Endothelial cell of umbilical vein (primary cell): ENCODE data around the gene SV2C. TPM values are rescaled to one million over a fixed set of nuclear protein-coding genes. Genes with fewer than 3 reads are reported as not detected.

ENCODE experiments used
- BruUV-seq: library from RNA; stranded (reverse); fragments of 400-500 nt; replicated peaks from 2 replicates; lab custom pipeline; 2021; lab: Mats Ljungman, UMichigan
- CTCF ChIA-PET: fragments of 300-600, 350-600 bp; sonication (Branson Sonifier 250); formaldehyde crosslinking; loops from one replicate; lab custom pipeline; 2021; ENCODE audit warnings: antibody characterized with exemption, inconsistent platforms; lab: Charles Lee
- POLR2A ChIA-PET: fragments of 300-600, 350-600 bp; sonication (Branson Sonifier 250); formaldehyde crosslinking; loops from one replicate; lab custom pipeline; 2021; ENCODE audit warnings: antibody characterized with exemption, inconsistent platforms; lab: Charles Lee
- DNase-seq: peaks from one replicate; pipeline ENCODE4 v3.0.0-alpha.2; 2011; ENCODE audit warnings: low read depth, low spot score
- FAIRE-seq: peaks from 2 replicates; lab custom pipeline; 2011; peaks lifted over from hg19 to GRCh38; lab: Jason Lieb, UNC
- H2AFZ ChIP-seq: 2 replicates; pipeline ENCODE4 v1.6.0; 2012; ENCODE audit warnings: low read depth, low read length, control low read depth, inconsistent platforms
- H3K27ac ChIP-seq: 2 replicates; pipeline ENCODE4 v1.5.1; 2011; ENCODE audit warnings: low read depth, mild to moderate bottlenecking, control low read depth, low read length, moderate library complexity; ENCODE audit not compliant: insufficient read depth
- H3K27me3 ChIP-seq, 2 experiments: 2 replicates each; pipeline versions ENCODE4 v1.6.0 to v1.6.1; 2011; ENCODE audit warnings: low read length in 2 of 2, mixed read lengths in 1 of 2; ENCODE audit not compliant: control insufficient read depth in 2 of 2, insufficient read depth in 2 of 2
- H3K36me3 ChIP-seq, 2 experiments: 2 replicates in 1 of 2; 3 replicates in 1 of 2; pipeline ENCODE4 v1.5.1; 2011; ENCODE audit warnings: low read length in 2 of 2, mild to moderate bottlenecking in 1 of 2, moderate library complexity in 1 of 2; ENCODE audit not compliant: control insufficient read depth in 2 of 2, insufficient read depth in 2 of 2; ENCODE audit errors: extremely low read depth in 1 of 2
- H3K4me1 ChIP-seq: 3 replicates; pipeline ENCODE4 v1.5.1; 2011; ENCODE audit warnings: mild to moderate bottlenecking, low read length; ENCODE audit not compliant: control insufficient read depth, insufficient read depth; ENCODE audit errors: extremely low read depth
- H3K4me2 ChIP-seq: 2 replicates; pipeline ENCODE4 v1.6.1; 2011; ENCODE audit warnings: low read length, control low read depth, mixed read lengths; ENCODE audit not compliant: insufficient read depth
- H3K4me3 ChIP-seq, 3 experiments: fragments of 200-600 bp in 1 of 3; sonication (generic), shearing (Covaris generic) in 1 of 3; replicated peaks in 1 of 3; 2 replicates each; pipeline ENCODE4 v1.5.1; 2011 to 2016; ENCODE audit warnings: control low read depth in 3 of 3, low read length in 3 of 3, mild to moderate bottlenecking in 2 of 3, inconsistent platforms in 1 of 3, low read depth in 1 of 3, moderate library complexity in 1 of 3; ENCODE audit not compliant: insufficient read depth in 1 of 3
- H3K79me2 ChIP-seq: 2 replicates; pipeline ENCODE4 v1.6.0; 2012; ENCODE audit warnings: low read length, inconsistent platforms; ENCODE audit not compliant: control insufficient read depth, insufficient read depth
- H3K9ac ChIP-seq: replicated peaks from 2 replicates; pipeline ENCODE3; 2011; ENCODE audit warnings: low read length, control low read depth; ENCODE audit not compliant: insufficient read depth; ENCODE audit errors: extremely low read depth
- H3K9me1 ChIP-seq: replicated peaks from 3 replicates; pipeline ENCODE4 v1.6.0; 2011; ENCODE audit warnings: mild to moderate bottlenecking, low read length; ENCODE audit not compliant: control insufficient read depth, insufficient read depth; ENCODE audit errors: extremely low read depth
- H3K9me3 ChIP-seq: replicated peaks from 2 replicates; pipeline ENCODE4 v1.5.1; 2012; ENCODE audit warnings: low read length, inconsistent platforms; ENCODE audit not compliant: control insufficient read depth, insufficient read depth
- H4K20me1 ChIP-seq: replicated peaks from 2 replicates; pipeline ENCODE3; 2011; ENCODE audit warnings: mild to moderate bottlenecking, low read length; ENCODE audit not compliant: control insufficient read depth, insufficient read depth; ENCODE audit errors: extremely low read depth
- EZH2 ChIP-seq: IDR thresholded peaks from 2 replicates; pipeline ENCODE4 v1.6.1; 2012; ENCODE audit warnings: borderline replicate concordance, low read depth, mild to moderate bottlenecking, moderate library complexity, low read length, inconsistent platforms; ENCODE audit not compliant: severe bottlenecking
- FOS ChIP-seq: IDR thresholded peaks from 2 replicates; pipeline ENCODE4 v1.6.1; 2011; ENCODE audit warnings: mild to moderate bottlenecking, low read length, moderate library complexity, borderline replicate concordance; ENCODE audit not compliant: insufficient read depth
- GATA2 ChIP-seq: IDR thresholded peaks from 2 replicates; pipeline ENCODE4 v1.7.0; 2011; ENCODE audit warnings: low read depth, mild to moderate bottlenecking, moderate library complexity, mixed read lengths, low read length; ENCODE audit not compliant: insufficient read length, insufficient read depth
- JUN ChIP-seq: IDR thresholded peaks from 2 replicates; pipeline ENCODE4 v1.6.1; 2011; ENCODE audit warnings: borderline replicate concordance, low read depth; ENCODE audit not compliant: insufficient read length, insufficient read depth
- MYC ChIP-seq: IDR thresholded peaks from one replicate; pipeline ENCODE4 v1.6.1; 2011; ENCODE audit warnings: mild to moderate bottlenecking, low read depth, low read length
- POLR2A ChIP-seq: IDR thresholded peaks from 2 replicates; pipeline ENCODE4 v1.6.1; 2012; ENCODE audit warnings: low read depth, mild to moderate bottlenecking, control low read depth, low read length
- POLR2AphosphoS5 ChIP-seq: IDR thresholded peaks from 2 replicates; pipeline ENCODE4 v1.6.1; 2012; ENCODE audit warnings: low read depth, mild to moderate bottlenecking, control low read depth, low read length, moderate library complexity; ENCODE audit not compliant: insufficient read depth
- dilution Hi-C: fragments of 300-500 bp; cut with MboI; formaldehyde crosslinking; loops from one replicate; pipeline ENCODE4 v1.15.0; 2019; ENCODE audit warnings: low sequenced_read_pairs; ENCODE audit not compliant: extremely low pct_ligation_motif_present
- intact Hi-C: fragments of 100-400 bp; cut with micrococcal nuclease; formaldehyde crosslinking; loops from one replicate; pipeline ENCODE4 v1.10.0; 2022
- polyA plus RNA-seq, 4 experiments: library from polyadenylated mRNA; depleted of rRNA in 3 of 4; stranded (reverse) in 3 of 4; unstranded in 1 of 4; fragments of >200 nt; gene quantifications; 2 replicates each; pipeline versions ENCODE4 v1.2.1 to v1.2.3, GENCODE V29; 2011 to 2012; ENCODE audit warnings: missing spikeins in 1 of 4
- total RNA-seq: library from RNA; stranded (reverse); gene quantifications from 2 replicates; pipeline ENCODE4 v1.2.3, GENCODE V29; 2021
- TF ChIP-seq, protein P1 (sequence below): IDR thresholded peaks from 2 replicates; pipeline ENCODE4 v1.6.1; 2011; ENCODE audit not compliant: insufficient read depth, insufficient read length
- TF ChIP-seq, protein P2 (sequence below), 2 donors: IDR thresholded peaks; 1 replicate in 1 of 2; 2 replicates in 1 of 2; pipeline ENCODE4 v1.5.1; 2011; ENCODE audit warnings: low read length in 2 of 2, mild to moderate bottlenecking in 2 of 2, moderate library complexity in 2 of 2, control low read depth in 1 of 2, inconsistent platforms in 1 of 2, low read depth in 1 of 2; ENCODE audit not compliant: insufficient read depth in 1 of 2; ENCODE audit errors: extremely low read depth in 1 of 2

The SV2C gene
- total and polyA plus RNA-seq, 2 donors (not counting 3 experiments of a cell fraction or from before 2014, with no cell fraction given), result not detected

DNA sequence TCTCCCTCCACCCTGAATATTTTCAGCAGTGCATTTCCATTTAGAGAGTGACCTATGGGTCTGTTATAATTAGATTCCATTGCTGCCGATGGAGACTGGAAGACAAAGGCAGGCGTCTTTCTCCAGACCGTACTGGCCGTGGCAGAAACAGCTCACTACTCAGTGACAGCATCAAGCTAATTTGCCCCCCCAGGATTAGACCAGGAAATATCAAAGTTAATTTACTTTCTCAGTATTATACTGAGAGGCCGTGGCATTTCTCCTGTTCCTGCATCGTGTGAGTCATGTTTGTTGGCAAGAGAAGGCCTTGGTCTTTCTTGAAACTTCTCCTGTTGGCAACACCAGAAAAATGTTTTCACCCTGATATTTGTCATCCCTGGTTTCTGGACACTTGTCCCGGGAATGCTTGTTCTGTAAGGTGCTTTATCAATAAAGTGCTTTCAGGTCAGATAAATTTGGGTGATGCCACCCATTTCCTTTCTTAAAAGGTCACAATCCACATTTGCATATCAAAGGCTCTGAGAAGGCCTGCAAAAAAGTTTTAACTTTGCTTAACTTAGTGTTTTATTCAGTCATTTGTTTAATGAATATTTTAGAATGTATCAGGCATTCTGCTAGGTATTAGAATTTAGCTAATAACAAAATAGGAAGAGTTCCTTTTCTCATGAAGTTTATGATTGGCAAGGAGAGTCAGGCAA, 28.4 kb downstream of the SV2C start:
- Histone ChIP-seq H4K20me1 (no peaks in the 10 kb centered on the region), H3K9ac (no peak overlapping the region), H2AFZ (no peak overlapping the region), H3K9me3 (no peaks in the 10 kb centered on the region), H3K27ac (no peak overlapping the region), H3K4me3 (no peak overlapping the region), H3K79me2 (no peaks in the 10 kb centered on the region), H3K4me1 (peaks cover 2% of the 10 kb centered on the region), H3K4me2 (no peak overlapping the region), H3K27me3 (no peaks in the 10 kb centered on the region), H3K9me1 (no peaks in the 10 kb centered on the region), H3K36me3 (no peaks in the 10 kb centered on the region)
- POLR2A ChIA-PET, result interaction anchor here (0.6 kb wide), 1 partner anchor 32 kb away, joined by 4 read pairs; no protein-coding TSS in a partner anchor
- intact Hi-C loops, result loop anchor here (5.0 kb wide), 1 partner anchor 56 kb away; no protein-coding TSS in a partner anchor
- FAIRE-seq, result no peak
- TF ChIP-seq, protein P1, sequence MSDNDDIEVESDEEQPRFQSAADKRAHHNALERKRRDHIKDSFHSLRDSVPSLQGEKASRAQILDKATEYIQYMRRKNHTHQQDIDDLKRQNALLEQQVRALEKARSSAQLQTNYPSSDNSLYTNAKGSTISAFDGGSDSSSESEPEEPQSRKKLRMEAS, result no peak
- no peak for TF ChIP-seq EZH2
- peak; percentile 42 for TF ChIP-seq JUN
- peak; percentile 45 for DNase-seq
- CTCF ChIA-PET, result no interaction called here
- no TSS peak for BruUV-seq
- dilution Hi-C loops, result no loop called here

DNA sequence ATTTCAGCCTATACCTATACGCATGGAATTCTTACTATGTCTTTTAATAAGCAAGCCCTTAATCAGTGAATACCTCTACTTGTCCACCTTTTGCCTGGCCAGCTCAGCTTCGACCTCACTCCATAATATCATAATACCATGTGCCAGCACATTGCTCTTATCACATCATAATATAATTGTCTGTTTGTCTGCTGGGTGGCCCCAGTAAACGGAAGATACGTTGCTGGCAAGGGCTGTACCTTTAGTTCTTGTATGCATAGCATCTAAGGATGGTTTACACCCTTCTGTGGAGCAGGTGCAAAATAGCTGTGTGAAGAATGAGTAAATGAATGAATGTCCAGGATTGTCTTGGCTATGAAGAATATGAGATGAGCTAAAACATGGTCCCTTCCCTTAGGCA, 29.9 kb downstream of the SV2C start:
- BruUV-seq, result no TSS peak
- CTCF ChIA-PET, result no interaction called here
- TF ChIP-seq MYC (no peak), JUN (no peak), POLR2A (no peak), GATA2 (no peak), POLR2AphosphoS5 (no peak), EZH2 (no peak), FOS (no peak)
- TF ChIP-seq, protein P1, result no peak
- TF ChIP-seq, protein P2, sequence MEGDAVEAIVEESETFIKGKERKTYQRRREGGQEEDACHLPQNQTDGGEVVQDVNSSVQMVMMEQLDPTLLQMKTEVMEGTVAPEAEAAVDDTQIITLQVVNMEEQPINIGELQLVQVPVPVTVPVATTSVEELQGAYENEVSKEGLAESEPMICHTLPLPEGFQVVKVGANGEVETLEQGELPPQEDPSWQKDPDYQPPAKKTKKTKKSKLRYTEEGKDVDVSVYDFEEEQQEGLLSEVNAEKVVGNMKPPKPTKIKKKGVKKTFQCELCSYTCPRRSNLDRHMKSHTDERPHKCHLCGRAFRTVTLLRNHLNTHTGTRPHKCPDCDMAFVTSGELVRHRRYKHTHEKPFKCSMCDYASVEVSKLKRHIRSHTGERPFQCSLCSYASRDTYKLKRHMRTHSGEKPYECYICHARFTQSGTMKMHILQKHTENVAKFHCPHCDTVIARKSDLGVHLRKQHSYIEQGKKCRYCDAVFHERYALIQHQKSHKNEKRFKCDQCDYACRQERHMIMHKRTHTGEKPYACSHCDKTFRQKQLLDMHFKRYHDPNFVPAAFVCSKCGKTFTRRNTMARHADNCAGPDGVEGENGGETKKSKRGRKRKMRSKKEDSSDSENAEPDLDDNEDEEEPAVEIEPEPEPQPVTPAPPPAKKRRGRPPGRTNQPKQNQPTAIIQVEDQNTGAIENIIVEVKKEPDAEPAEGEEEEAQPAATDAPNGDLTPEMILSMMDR (IDR thresholded peaks at IDR 0.05; ENCODE audit: extremely low read depth in 1 of 2, insufficient read depth in 1 of 2, low read depth in 1 of 2, low read length in 2 of 2), result no peak
- H3K27me3 ChIP-seq, result no peaks in the 10 kb centered on the region
- no peaks in the 10 kb centered on the region for H3K36me3 ChIP-seq
- DNase-seq (no peak), FAIRE-seq (no peak)
- POLR2A ChIA-PET, result no interaction called here
- H3K79me2 ChIP-seq, result no peaks in the 10 kb centered on the region
- no peaks in the 10 kb centered on the region for H4K20me1 ChIP-seq
- no peak overlapping the region for H3K4me3 ChIP-seq
- H3K27ac ChIP-seq, result no peak overlapping the region
- H3K9me1 ChIP-seq, result no peaks in the 10 kb centered on the region
- H3K9me3 ChIP-seq, result no peaks in the 10 kb centered on the region
- intact Hi-C loops, result loop anchor here (5.0 kb wide), 1 partner anchor 54 kb away; no protein-coding TSS in a partner anchor
- H3K9ac ChIP-seq, result no peak overlapping the region
- H3K4me2 ChIP-seq, result no peak overlapping the region
- H2AFZ ChIP-seq, result no peak overlapping the region
- H3K4me1 ChIP-seq, result peaks cover 2% of the 10 kb centered on the region
- dilution Hi-C loops, result no loop called here
